Activated T-cell treated with anti-CD3 and anti-CD28 coated beads, Interleukin-2, amount 50 U/mL, for 1 hour (primary cell): ENCODE results near the gene RPTOR.
A peak's percentile ranks its signal among the peaks of the same experiment; 100 is the strongest.
"Not testable (repeated sequence)": the region's sequence is repeated elsewhere in the genome, so short reads cannot be mapped to it uniquely, and the experiment has no call there.

ENCODE experiments used
- DNase-seq: peaks from one replicate; pipeline ENCODE4 v3.0.0-alpha.2; 2020

The RPTOR gene

DNA sequence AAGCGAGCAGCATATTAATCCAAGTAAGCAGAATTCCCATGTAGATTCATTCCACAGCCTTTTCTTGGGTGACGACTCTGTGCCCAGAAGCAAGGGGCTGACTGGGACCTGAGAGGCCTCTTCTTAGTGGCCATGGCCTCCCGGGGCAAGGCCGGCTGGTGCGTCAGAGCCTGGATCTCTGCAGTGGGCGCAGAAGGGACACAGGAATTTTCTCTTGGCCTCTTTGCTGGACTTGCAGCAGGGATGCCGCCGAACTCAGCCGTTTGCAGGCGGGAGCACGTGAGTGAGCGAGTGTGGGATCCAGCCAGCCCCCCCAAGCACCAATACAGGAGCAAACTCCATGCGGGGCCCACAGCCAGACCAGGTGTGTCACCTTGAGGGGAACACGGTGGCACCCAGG, 151.8 kb downstream of the RPTOR start:
- DNase-seq = no peak

DNA sequence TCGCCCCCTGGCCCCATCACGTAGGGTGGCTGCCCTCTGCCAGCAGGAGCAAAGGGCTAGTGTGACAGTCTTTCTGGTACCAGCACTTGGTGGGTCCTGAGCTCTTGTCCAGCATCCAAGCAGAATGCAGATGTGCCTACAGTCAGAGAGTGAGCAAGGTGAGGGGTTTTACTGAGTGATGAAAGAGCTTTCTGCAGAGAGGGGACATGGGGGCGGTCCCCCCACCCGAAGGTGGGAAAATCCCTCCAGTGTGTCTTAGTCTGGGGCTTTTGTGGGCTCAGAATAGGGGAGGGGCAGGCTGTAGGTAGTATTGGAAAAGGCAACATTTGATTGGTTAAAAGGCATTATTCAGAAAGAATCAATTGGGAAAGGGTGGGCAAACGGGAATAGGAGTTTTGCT, 152.3 kb downstream of the RPTOR start:
- DNase-seq = no peak

GRCh38 chr17:80698297-80698696, 153.7 kb downstream of the RPTOR start:
- DNase-seq = no peak

DNA sequence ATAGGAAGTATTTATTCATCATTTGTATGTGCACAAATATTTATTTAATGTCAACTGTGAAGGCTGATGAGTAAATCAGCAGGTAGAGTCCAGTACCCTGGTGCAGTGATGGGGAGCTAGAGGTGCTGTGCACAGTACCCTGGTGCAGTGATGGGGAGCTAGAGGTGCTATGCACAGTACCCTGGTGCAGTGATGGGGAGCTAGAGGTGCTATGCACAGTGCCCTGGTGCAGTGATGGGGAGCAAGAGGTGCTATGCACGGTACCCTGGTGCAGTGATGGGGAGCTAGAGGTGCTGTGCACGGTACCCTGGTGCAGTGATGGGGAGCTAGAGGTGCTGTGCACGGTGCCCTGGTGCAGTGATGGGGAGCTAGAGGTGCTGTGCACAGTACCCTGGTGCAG, 154.6 kb downstream of the RPTOR start:
- not testable (repeated sequence) for DNase-seq

DNA sequence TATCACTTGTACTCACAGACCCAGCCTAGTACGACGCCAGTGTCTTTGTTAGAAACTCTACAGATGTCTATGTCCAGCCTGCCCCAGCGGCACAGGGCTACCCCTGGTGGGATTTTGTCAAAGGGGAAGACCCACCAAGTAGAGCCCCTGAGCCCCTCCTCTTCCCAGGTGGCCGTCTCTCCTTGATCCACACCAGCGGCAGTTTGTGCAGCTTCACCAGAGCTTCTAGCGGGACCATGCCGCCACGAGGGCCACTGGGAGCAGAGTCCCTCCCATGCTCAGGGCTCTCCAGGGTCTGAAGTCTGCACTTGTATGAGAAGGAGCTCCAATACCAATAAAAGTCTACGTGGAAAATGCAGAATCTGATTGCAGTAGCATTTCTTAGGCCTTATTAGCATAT, 157.1 kb downstream of the RPTOR start:
- DNase-seq = no peak

GRCh38 chr17:80702315-80703141, 157.9 kb downstream of the RPTOR start:
- DNase-seq = no peak

GRCh38 chr17:80703142-80703478, 158.5 kb downstream of the RPTOR start:
- DNase-seq = peak; percentile 23

- no peak for DNase-seq
Observed at GRCh38 chr17:80704381-80704819, 159.8 kb downstream of the RPTOR start.

GRCh38 chr17:80704894-80705293, 160.3 kb downstream of the RPTOR start:
- DNase-seq = peak; percentile 8

- no peak for DNase-seq
Observed at GRCh38 chr17:80705988-80706387, 161.3 kb downstream of the RPTOR start.

GRCh38 chr17:80706463-80706867, 161.8 kb downstream of the RPTOR start:
- DNase-seq = no peak

- no peak for DNase-seq
Observed at GRCh38 chr17:80708480-80708879, 163.8 kb downstream of the RPTOR start.

DNA sequence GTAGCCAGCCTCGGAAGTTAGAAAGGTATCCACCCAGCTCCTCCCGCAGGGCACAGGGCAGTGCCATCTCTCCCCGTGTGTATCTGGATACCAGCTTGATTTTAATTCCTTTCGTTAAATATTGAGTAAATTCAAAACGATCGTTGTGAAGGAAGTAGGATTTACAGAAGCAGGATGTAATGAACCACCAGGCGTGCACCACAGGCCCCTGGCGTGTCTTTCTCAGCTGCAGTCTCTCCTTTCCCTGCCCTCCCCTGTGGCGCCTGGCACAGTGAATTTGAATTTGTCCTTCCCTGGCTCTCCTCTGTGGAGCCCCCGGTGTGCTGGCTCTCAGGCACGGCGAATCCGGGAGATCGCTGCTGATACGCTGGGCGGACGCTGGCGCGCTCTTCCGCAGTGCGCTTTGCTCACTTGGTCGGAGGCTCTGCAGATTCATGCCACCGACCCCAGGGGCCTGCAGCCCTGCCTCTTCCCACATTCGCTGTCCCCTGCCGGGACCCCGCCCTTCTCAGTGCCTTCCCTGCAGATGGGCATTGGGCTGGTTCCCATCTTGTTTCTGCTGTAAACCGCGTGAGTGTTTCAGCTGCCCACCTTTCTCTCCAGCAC, 164.6 kb downstream of the RPTOR start:
- no peak for DNase-seq

- DNase-seq = no peak
Observed at GRCh38 chr17:80710714-80711302, 166.2 kb downstream of the RPTOR start.

DNA sequence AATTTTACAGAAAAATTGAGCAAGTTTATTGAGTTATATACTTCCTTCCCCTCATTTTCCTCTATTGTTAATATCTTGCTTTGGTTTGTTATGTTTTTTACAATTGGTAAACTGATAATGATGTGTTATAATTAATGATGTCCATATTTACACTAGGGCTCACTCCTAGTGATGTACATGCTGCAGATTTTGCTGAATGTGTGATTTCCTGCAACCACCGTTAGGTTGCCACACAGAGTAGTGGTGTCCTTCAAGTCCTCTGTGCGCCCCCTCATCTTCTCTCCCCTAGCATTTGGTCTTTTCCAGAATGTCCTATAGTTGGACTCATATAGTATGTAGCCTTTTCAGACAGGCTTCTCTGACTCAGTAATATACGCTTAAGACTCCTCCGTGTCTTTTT, 167.5 kb downstream of the RPTOR start:
- no peak for DNase-seq

- no peak for DNase-seq
Observed at GRCh38 chr17:80712606-80713005, 168.0 kb downstream of the RPTOR start.

- DNase-seq = no peak
Observed at GRCh38 chr17:80716986-80717719, 172.5 kb downstream of the RPTOR start.

DNA sequence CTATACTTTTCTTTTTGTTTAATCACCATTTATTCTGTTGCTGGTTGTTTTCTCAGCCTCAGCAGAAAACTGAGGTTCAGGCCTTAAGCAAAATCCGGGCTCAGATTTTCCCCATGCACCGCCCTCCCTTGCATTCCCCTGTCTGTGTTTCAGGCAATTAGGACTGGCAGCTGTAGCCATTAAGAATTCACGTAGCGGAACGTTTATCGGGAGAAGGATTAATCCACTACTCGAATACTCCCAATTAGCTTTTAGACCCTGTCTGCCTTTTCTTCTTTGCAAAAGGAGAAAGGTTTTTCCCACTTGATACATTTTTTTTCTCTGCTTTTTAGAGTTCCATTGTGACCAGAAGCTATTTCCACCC, 173.1 kb downstream of the RPTOR start:
- no peak for DNase-seq

GRCh38 chr17:80718428-80718827, 173.8 kb downstream of the RPTOR start:
- DNase-seq = no peak

DNA sequence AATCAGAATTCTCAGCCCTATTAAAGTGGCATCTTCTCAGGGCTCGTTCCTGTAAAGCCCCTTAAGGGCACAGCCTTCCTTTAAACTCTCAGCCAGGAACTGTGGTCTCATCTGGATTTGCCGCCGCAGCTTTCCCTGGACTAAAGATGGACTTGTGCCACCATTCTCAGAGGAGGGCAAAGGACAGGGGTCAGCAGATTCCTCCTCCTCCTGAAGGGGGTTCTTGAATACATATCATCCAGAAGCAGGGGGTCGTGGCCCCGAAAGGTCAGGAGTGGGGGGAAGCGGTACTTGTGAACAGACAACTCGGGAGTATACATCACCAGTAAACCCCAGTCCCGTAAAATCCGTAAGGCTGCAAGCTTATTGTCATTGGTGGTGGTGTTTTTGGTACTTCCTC, 174.8 kb downstream of the RPTOR start:
- DNase-seq = peak; percentile 13

DNA sequence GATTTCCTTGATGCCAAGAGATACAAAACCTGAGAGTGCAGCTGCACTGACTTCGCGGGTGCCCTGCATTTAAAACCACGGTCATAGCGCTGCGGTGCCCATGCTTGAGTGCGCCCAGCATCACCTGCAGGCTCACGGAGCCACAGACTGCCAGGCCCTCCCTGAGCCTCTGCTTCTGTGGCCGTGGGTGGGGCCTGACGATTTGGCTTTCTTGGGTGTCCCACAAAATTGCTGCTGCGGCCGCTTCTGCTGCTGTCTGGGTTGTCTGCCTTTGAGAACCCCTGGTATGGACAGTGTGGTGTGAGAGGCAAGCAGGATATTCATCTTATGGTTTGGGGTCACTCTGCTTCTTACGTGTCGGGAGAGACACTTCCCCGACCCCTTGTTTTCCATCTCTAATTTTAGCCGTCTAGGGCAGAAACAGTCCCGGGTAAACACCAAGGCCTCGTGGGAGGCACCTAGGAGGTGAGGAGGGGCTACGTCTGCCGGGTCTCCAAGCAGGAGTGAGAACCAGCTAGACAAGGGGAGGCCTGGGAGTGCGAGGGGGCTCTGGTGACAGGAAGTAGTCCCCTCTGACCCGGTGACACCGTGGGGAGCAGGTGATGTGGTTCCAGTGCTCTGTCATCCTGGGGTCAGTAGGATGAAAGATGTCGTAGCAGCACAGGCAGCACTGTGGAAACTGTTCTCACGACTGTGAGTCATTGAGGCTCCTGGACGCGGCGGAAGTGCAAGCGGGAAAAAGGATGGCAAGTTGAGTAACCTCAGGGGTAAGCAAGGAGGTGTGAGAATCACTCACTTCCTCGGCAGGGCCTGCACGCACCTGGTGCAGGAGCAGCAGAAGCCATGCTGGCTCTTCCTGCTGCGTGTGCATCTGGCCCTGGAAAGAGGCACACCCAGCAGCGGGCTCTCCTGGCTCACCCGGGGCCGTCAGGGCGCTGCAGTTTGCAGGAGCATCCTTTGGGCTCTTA, 176.3 kb downstream of the RPTOR start:
- DNase-seq = peak; percentile 62

- DNase-seq = no peak
Observed at GRCh38 chr17:80722661-80723060, 178.0 kb downstream of the RPTOR start.
